ENCODE data around the gene ENTPD7. TPM values are rescaled to one million over a fixed set of nuclear protein-coding genes. Genes with fewer than 3 reads are reported as not detected.
A peak's percentile ranks its signal among the peaks of the same experiment; 100 is the strongest.

ENTPD7 gene
- total RNA-seq, 2 donors from 2014 or later = 23.8 to 26.4 TPM

- Histone ChIP-seq H3K9ac (ENCODE audit: extremely low read depth, low read length, poor library complexity, severe bottlenecking) (no peak overlapping the region), H3K36me3 (ENCODE audit: control insufficient read depth, insufficient read depth, low read length) (peaks cover 85% of the 10 kb centered on the region), H3K9me3 (ENCODE audit: control insufficient read depth, low read length) (no peaks in the 10 kb centered on the region), H3K27me3 (ENCODE audit: control insufficient read depth, insufficient read depth, low read length, poor library complexity, severe bottlenecking) (no peaks in the 10 kb centered on the region), H3K4me3 (ENCODE audit: low read length) (no peak overlapping the region), H3K4me1 (ENCODE audit: control insufficient read depth, insufficient read depth, low read length) (no peaks in the 10 kb centered on the region), H3K27ac (ENCODE audit: low read depth, low read length) (no peak overlapping the region)
- Mint-ChIP-seq H3K4me1 (no peaks in the 10 kb centered on the region), H3K9me3 (no peaks in the 10 kb centered on the region), H3K27me3 (ENCODE audit: insufficient read depth) (no peaks in the 10 kb centered on the region), H3K36me3 (ENCODE audit: low read depth) (peaks cover 75% of the 10 kb centered on the region), H3K27ac (no peak overlapping the region), H3K4me3 (no peak overlapping the region)
- no peak for DNase-seq
- 94 to 97% methylated on average over 4 to 6 of the region's 6 CpGs for WGBS, 2 experiments (ENCODE audit: insufficient coverage in 1 of 2, insufficient read length in 1 of 2)
- no peak for TF ChIP-seq CTCF (conservative IDR thresholded peaks at IDR 0.05)
Measured at GRCh38 chr10:99695761-99696160, 36.5 kb downstream of the ENTPD7 start.

- peak; percentile 48 for TF ChIP-seq CTCF (conservative IDR thresholded peaks at IDR 0.05)
Measured at GRCh38 chr10:99698504-99699080, 39.3 kb downstream of the ENTPD7 start.

GRCh38 chr10:99700649-99701048 lies 41.3 kb downstream of the ENTPD7 start:
- Mint-ChIP-seq H3K36me3 (ENCODE audit: low read depth) (peaks cover 81% of the 10 kb centered on the region), H3K27ac (no peak overlapping the region), H3K9me3 (no peaks in the 10 kb centered on the region), H3K27me3 (ENCODE audit: insufficient read depth) (no peaks in the 10 kb centered on the region), H3K4me3 (no peak overlapping the region), H3K4me1 (no peaks in the 10 kb centered on the region)
- DNase-seq = no peak
- Histone ChIP-seq H3K4me3 (ENCODE audit: low read length) (no peak overlapping the region), H3K36me3 (ENCODE audit: control insufficient read depth, insufficient read depth, low read length) (peaks cover 91% of the 10 kb centered on the region), H3K4me1 (ENCODE audit: control insufficient read depth, insufficient read depth, low read length) (no peaks in the 10 kb centered on the region), H3K27ac (ENCODE audit: low read depth, low read length) (no peak overlapping the region), H3K27me3 (ENCODE audit: control insufficient read depth, insufficient read depth, low read length, poor library complexity, severe bottlenecking) (no peaks in the 10 kb centered on the region), H3K9ac (ENCODE audit: extremely low read depth, low read length, poor library complexity, severe bottlenecking) (no peak overlapping the region), H3K9me3 (ENCODE audit: control insufficient read depth, low read length) (no peaks in the 10 kb centered on the region)
- TF ChIP-seq CTCF (conservative IDR thresholded peaks at IDR 0.05) = no peak
- 90 to 100% methylated on average over 2 to 4 of the region's 4 CpGs for WGBS, 2 experiments (ENCODE audit: insufficient coverage in 1 of 2, insufficient read length in 1 of 2)

More at GRCh38 chr10:99698504-99699080, 39.3 kb downstream of the ENTPD7 start:
- Histone ChIP-seq H3K4me1 (ENCODE audit: control insufficient read depth, insufficient read depth, low read length) (no peaks in the 10 kb centered on the region), H3K9ac (ENCODE audit: extremely low read depth, low read length, poor library complexity, severe bottlenecking) (no peak overlapping the region), H3K36me3 (ENCODE audit: control insufficient read depth, insufficient read depth, low read length) (peaks cover 81% of the 10 kb centered on the region), H3K4me3 (ENCODE audit: low read length) (no peak overlapping the region), H3K27me3 (ENCODE audit: control insufficient read depth, insufficient read depth, low read length, poor library complexity, severe bottlenecking) (no peaks in the 10 kb centered on the region), H3K27ac (ENCODE audit: low read depth, low read length) (no peak overlapping the region), H3K9me3 (ENCODE audit: control insufficient read depth, low read length) (no peaks in the 10 kb centered on the region)
- DNase-seq = peak; percentile 44
- Mint-ChIP-seq H3K36me3 (ENCODE audit: low read depth) (peaks cover 69% of the 10 kb centered on the region), H3K9me3 (no peaks in the 10 kb centered on the region), H3K27ac (no peak overlapping the region), H3K4me3 (no peak overlapping the region), H3K4me1 (no peaks in the 10 kb centered on the region), H3K27me3 (ENCODE audit: insufficient read depth) (no peaks in the 10 kb centered on the region)
- 94 to 100% methylated on average over 8 of the region's 8 CpGs for WGBS, 2 experiments (ENCODE audit: insufficient coverage in 1 of 2, insufficient read length in 1 of 2)

Data from endodermal cell (in vitro differentiated cells).